A549 (cell line): ENCODE measurements around the gene XPR1. TPM values are rescaled to one million over a fixed set of nuclear protein-coding genes. Genes with fewer than 3 reads are reported as not detected.

Source experiments
- ATAC-seq, 2 experiments: fragments of 200-7000 bp in 1 of 2; fragments of >200 bp in 1 of 2; cut with Nextera tagmentation in 1 of 2; cut with Tn5 transposase in 1 of 2; 3 replicates each; pipeline versions ENCODE4 v1.8.0 to v1.9.1; 2018 to 2020; ENCODE audit warnings: mild to moderate bottlenecking in 1 of 2, moderate library complexity in 1 of 2
- CTCF ChIA-PET: fragments of 300-600 bp; sonication (Branson Sonifier 250); formaldehyde crosslinking; extraction: SDS; loops from one replicate; lab custom pipeline; 2021; ENCODE audit warnings: antibody characterized with exemption, inconsistent platforms; lab: Yijun Ruan, JAX
- POLR2A ChIA-PET: fragments of 350-600 bp; formaldehyde crosslinking; extraction: SDS; loops from one replicate; lab custom pipeline; 2021; ENCODE audit warnings: antibody characterized with exemption, inconsistent platforms; lab: Yijun Ruan, JAX
- DNase-seq, 2 experiments: peaks; one replicate each; pipeline versions ENCODE4 v3.0.0 to v3.0.0-alpha.2; 2011 to 2016; ENCODE audit warnings: low read depth in 1 of 2, low spot score in 1 of 2
- FAIRE-seq: peaks from 2 replicates; lab custom pipeline; 2011; peaks lifted over from hg19 to GRCh38; lab: Jason Lieb, UNC
- H3K27ac ChIP-seq, 2 experiments: fragments of >200 bp; sonication (Bioruptor Twin); formaldehyde crosslinking; 3 replicates each; pipeline ENCODE4 v1.5.1; 2016 to 2017
- H3K4me1 ChIP-seq: fragments of >200 bp; sonication (Bioruptor Twin); formaldehyde crosslinking; 3 replicates; pipeline ENCODE4 v1.6.1; 2016
- H3K4me2 ChIP-seq: fragments of >200 bp; sonication (Bioruptor Twin); formaldehyde crosslinking; 3 replicates; pipeline ENCODE4 v1.6.1; 2016
- H3K4me3 ChIP-seq: fragments of >200 bp; sonication (Bioruptor Twin); formaldehyde crosslinking; 3 replicates; pipeline ENCODE4 v1.5.1; 2016
- H3K9me3 ChIP-seq: fragments of >200 bp; sonication (Bioruptor Twin); formaldehyde crosslinking; 3 replicates; pipeline ENCODE4 v1.6.1; 2016
- ATOH8 ChIP-seq: fragments of 250-450 bp; sonication (Bioruptor Pico); IDR thresholded peaks from 2 replicates; pipeline ENCODE4 v1.5.0; 2020; ENCODE audit warnings: low read depth, mild to moderate bottlenecking, moderate library complexity
- BHLHE40 ChIP-seq: IDR thresholded peaks from 2 replicates; pipeline ENCODE4 v1.6.1; 2012; ENCODE audit warnings: low read depth, low read length, inconsistent platforms
- CEBPB ChIP-seq, 2 experiments: fragments of >200 bp in 1 of 2; sonication (Bioruptor Twin) in 1 of 2; formaldehyde crosslinking in 1 of 2; IDR thresholded peaks; 2 replicates each; pipeline ENCODE4 v1.6.1; 2012 to 2016
- CHD4 ChIP-seq: fragments of 200-600 bp; sonication (generic); IDR thresholded peaks from 2 replicates; pipeline ENCODE4 v1.6.1; 2016; ENCODE audit warnings: antibody characterized with exemption, mild to moderate bottlenecking, borderline replicate concordance
- ESRRA ChIP-seq: fragments of 150-350 bp; IDR thresholded peaks from 2 replicates; pipeline ENCODE4 v1.6.1; 2014; ENCODE audit warnings: mild to moderate bottlenecking, low read length, borderline replicate concordance
- HES2 ChIP-seq: fragments of >200 bp; sonication (Bioruptor Twin); formaldehyde crosslinking; IDR thresholded peaks from 2 replicates; pipeline ENCODE4 v1.6.1; 2016
- HOXA7 ChIP-seq: fragments of 250-450 bp; sonication (Bioruptor Pico); IDR thresholded peaks from 2 replicates; pipeline ENCODE4 v1.5.0; 2020; ENCODE audit warnings: mild to moderate bottlenecking, moderate library complexity
- HOXB5 ChIP-seq: fragments of 250-450 bp; sonication (Bioruptor Pico); IDR thresholded peaks from 2 replicates; pipeline ENCODE4 v1.5.0; 2020; ENCODE audit warnings: mild to moderate bottlenecking, moderate library complexity
- JUNB ChIP-seq: fragments of >200 bp; sonication (Bioruptor Twin); formaldehyde crosslinking; IDR thresholded peaks from 2 replicates; pipeline ENCODE4 v1.6.1; 2016
- KDM1A ChIP-seq: fragments of 200-600 bp; sonication (generic); IDR thresholded peaks from 2 replicates; pipeline ENCODE4 v1.6.1; 2016; ENCODE audit warnings: low read depth, mild to moderate bottlenecking
- MAFK ChIP-seq: fragments of 450-650 bp; IDR thresholded peaks from 2 replicates; pipeline ENCODE4 v1.6.1; 2014; ENCODE audit not compliant: partially characterized antibody
- MAX ChIP-seq: IDR thresholded peaks from 2 replicates; pipeline ENCODE4 v1.6.1; 2012
- NPAS2 ChIP-seq: fragments of 250-450 bp; sonication (Bioruptor Pico); IDR thresholded peaks from 2 replicates; pipeline ENCODE4 v1.8.0; 2022; ENCODE audit warnings: mild to moderate bottlenecking, moderate library complexity, borderline replicate concordance
- PBX3 ChIP-seq: IDR thresholded peaks from 2 replicates; pipeline ENCODE4 v1.6.1; 2012
- POLR2A ChIP-seq: IDR thresholded peaks from 2 replicates; pipeline ENCODE4 v1.6.1; 2012; ENCODE audit warnings: mild to moderate bottlenecking, low read length
- RFX5 ChIP-seq: fragments of 450-650 bp; IDR thresholded peaks from 2 replicates; pipeline ENCODE4 v1.7.1; 2014; ENCODE audit warnings: antibody characterized with exemption, mild to moderate bottlenecking, moderate library complexity
- RNF2 ChIP-seq: fragments of 200-600 bp; sonication (generic); IDR thresholded peaks from 2 replicates; pipeline ENCODE4 v1.6.1; 2016; ENCODE audit warnings: low read depth, mild to moderate bottlenecking, antibody characterized with exemption, moderate library complexity, borderline replicate concordance
- TFCP2L1 ChIP-seq: fragments of 250-450 bp; sonication (Bioruptor Pico); IDR thresholded peaks from 2 replicates; pipeline ENCODE4 v1.5.0; 2021; ENCODE audit warnings: mild to moderate bottlenecking
- TP53 ChIP-seq: fragments of 250-450 bp; sonication (Bioruptor Pico); IDR thresholded peaks from 2 replicates; pipeline ENCODE4 v1.5.0; 2021; ENCODE audit warnings: mild to moderate bottlenecking, moderate library complexity
- USF2 ChIP-seq: fragments of 450-650 bp; IDR thresholded peaks from 2 replicates; pipeline ENCODE4 v1.6.1; 2014; ENCODE audit warnings: antibody characterized with exemption
- ZFP36 ChIP-seq: fragments of 450-650 bp; IDR thresholded peaks from 2 replicates; pipeline ENCODE4 v1.6.1; 2014; ENCODE audit warnings: borderline replicate concordance; ENCODE audit not compliant: partially characterized antibody
- ZNF302 ChIP-seq: fragments of 250-450 bp; sonication (Bioruptor Pico); IDR thresholded peaks from 2 replicates; pipeline ENCODE4 v1.9.0; 2021; ENCODE audit warnings: inconsistent platforms, mild to moderate bottlenecking, moderate library complexity
- ZSCAN20 ChIP-seq: fragments of 250-450 bp; sonication (Bioruptor Pico); IDR thresholded peaks from 2 replicates; pipeline ENCODE4 v1.8.0; 2022; ENCODE audit warnings: mild to moderate bottlenecking, moderate library complexity
- WGBS: methylation state at CpG from one replicate; pipeline ENCODE4 v1.1.6; 2017; ENCODE audit errors: missing lambda C conversion rate; 5-methylcytosine and 5-hydroxymethylcytosine counted together
- polyA plus RNA-seq, 4 experiments: library from polyadenylated mRNA; depleted of rRNA in 3 of 4; stranded (reverse); fragments of >200 nt; fragmentation: RNase III in 1 of 4; extraction: RNeasy Plus Mini Kit Qiagen cat#74134 plus additional on column Dnase treatment in 1 of 4; gene quantifications; 2 replicates in 3 of 4; 3 replicates in 1 of 4; pipeline ENCODE4 v1.2.3, GENCODE V29; 2011 to 2017

XPR1 gene
- polyA plus RNA-seq, 2 of the 4 experiments (the other 2 are of a cell fraction) = 37.5 to 86.1 TPM

GRCh38 chr1:180630408-180631193, 1.2 kb upstream of the XPR1 start (continued):
- TF ChIP-seq ZNF302 (CRISPR knock-in tag) = no peak
- TF ChIP-seq PBX3 = no peak
- no peak for TF ChIP-seq CHD4
- TF ChIP-seq HES2 = no peak
- TF ChIP-seq POLR2A = no peak
- no peak for TF ChIP-seq RFX5
- TF ChIP-seq RNF2 = no peak
- no peak for TF ChIP-seq HOXA7
- TF ChIP-seq, all 56 proteins: peak for 0

GRCh38 chr1:180631194-180631765, 542 bp upstream of the XPR1 start:
- Histone ChIP-seq H3K4me1 (peaks cover 31% of the 10 kb centered on the region), H3K4me2 (peak overlapping the region; percentile 59), H3K4me3 (no peak overlapping the region), H3K27ac (peak overlapping the region; percentile 59), H3K9me3 (no peaks in the 10 kb centered on the region)
- FAIRE-seq (no peak), DNase-seq (no peak), ATAC-seq (no peak)
- CTCF ChIA-PET = interaction anchor here (0.7 to 1.8 kb wide), 8 partner anchors 10 to 231 kb away, joined by 3 to 9 read pairs (median 4); no protein-coding TSS in a partner anchor
- TF ChIP-seq MAFK (no peak), USF2 (no peak), KDM1A (no peak), MAX (no peak), ATOH8 (CRISPR knock-in tag) (no peak), NPAS2 (CRISPR knock-in tag) (no peak), BHLHE40 (no peak), ESRRA (no peak), ZSCAN20 (CRISPR knock-in tag) (no peak), TFCP2L1 (CRISPR knock-in tag) (no peak), HES2 (no peak), RNF2 (no peak), JUNB (no peak), ZFP36 (no peak), HOXB5 (CRISPR knock-in tag) (no peak), CEBPB (IDR thresholded peaks at IDR 0.05) (no peak), TP53 (no peak)
- 33% methylated on average over 6 of the region's 6 CpGs for WGBS
- POLR2A ChIA-PET = interaction anchor here (0.6 to 2.2 kb wide), 7 partner anchors 9 to 129 kb away, joined by 3 to 9 read pairs (median 4); partner anchors contain the start of gene ACBD6
